PC-3 (cell line): ENCODE results near the gene FAM13A. TPM values are rescaled to one million over a fixed set of nuclear protein-coding genes. Genes with fewer than 3 reads are reported as not detected.
A peak's percentile ranks its signal among the peaks of the same experiment; 100 is the strongest.

Experiments used
- ATAC-seq: fragments of 200-7000 bp; cut with Tn5 transposase; 2 replicates; pipeline ENCODE4 v1.9.1; 2020; ENCODE audit warnings: mild to moderate bottlenecking, moderate library complexity
- BruUV-seq: library from RNA; stranded (reverse); fragments of 400-500 nt; replicated peaks from 2 replicates; lab custom pipeline; 2021; lab: Mats Ljungman, UMichigan
- CTCF ChIA-PET: fragments of 300-600 bp; sonication (Branson Sonifier 250); formaldehyde crosslinking; loops from one replicate; lab custom pipeline; 2022; ENCODE audit warnings: antibody characterized with exemption; lab: Charles Lee
- POLR2A ChIA-PET: fragments of 300-600 bp; sonication (Branson Sonifier 250); formaldehyde crosslinking; loops from one replicate; lab custom pipeline; 2022; ENCODE audit warnings: antibody characterized with exemption; ENCODE audit not compliant: unreplicated experiment; lab: Charles Lee
- DNase-seq: peaks from one replicate; pipeline ENCODE4 v3.0.0-alpha.2; 2015
- H2AFZ ChIP-seq: fragments of 300-600 bp; sonication (generic); 2 replicates; pipeline ENCODE4 v1.6.0; 2016; ENCODE audit warnings: antibody characterized with exemption, low read length
- H3F3A ChIP-seq: fragments of 300-600 bp; sonication (generic); one replicate; pipeline ENCODE4 v1.6.0; 2017; ENCODE audit warnings: antibody characterized with exemption, low read length, control low read depth, mild to moderate bottlenecking; ENCODE audit not compliant: unreplicated experiment
- H3K27ac ChIP-seq: fragments of 300-600 bp; sonication (generic); 2 replicates; pipeline ENCODE4 v1.5.1; 2016; ENCODE audit warnings: mild to moderate bottlenecking, low read length
- H3K27me3 ChIP-seq: fragments of 300-600 bp; sonication (generic); 2 replicates; pipeline ENCODE4 v1.6.1; 2016; ENCODE audit warnings: low read length, mixed read lengths
- H3K36me3 ChIP-seq: fragments of 300-600 bp; sonication (generic); 2 replicates; pipeline ENCODE4 v1.6.1; 2016; ENCODE audit warnings: low read depth, mixed run types, low read length, mixed read lengths
- H3K4me1 ChIP-seq: fragments of 300-600 bp; sonication (generic); 2 replicates; pipeline ENCODE4 v1.5.1; 2016; ENCODE audit warnings: low read length; ENCODE audit not compliant: insufficient read depth
- H3K4me2 ChIP-seq: fragments of 300-600 bp; sonication (generic); 2 replicates; pipeline ENCODE4 v1.6.0; 2016; ENCODE audit warnings: low read length
- H3K4me3 ChIP-seq: fragments of 300-600 bp; sonication (generic); 2 replicates; pipeline ENCODE4 v1.5.1; 2016; ENCODE audit warnings: mild to moderate bottlenecking, low read length, mixed read lengths
- H3K79me2 ChIP-seq: fragments of 300-600 bp; sonication (generic); 2 replicates; pipeline ENCODE4 v1.6.1; 2017; ENCODE audit warnings: low read length, mixed read lengths
- H3K9ac ChIP-seq: fragments of 300-600 bp; sonication (generic); 2 replicates; pipeline ENCODE4 v1.6.0; 2016; ENCODE audit warnings: mild to moderate bottlenecking, low read length
- H3K9me2 ChIP-seq: fragments of 300-600 bp; sonication (generic); replicated peaks from 2 replicates; pipeline ENCODE4 v1.6.1; 2016; ENCODE audit warnings: mixed run types, low read length, mixed read lengths
- H3K9me3 ChIP-seq: fragments of 300-600 bp; sonication (generic); 2 replicates; pipeline ENCODE4 v1.6.1; 2016; ENCODE audit warnings: low read length, mixed read lengths
- H4K20me1 ChIP-seq: fragments of 300-600 bp; sonication (generic); 2 replicates; pipeline ENCODE4 v1.6.1; 2016; ENCODE audit warnings: low read length, mixed read lengths
- CTCF ChIP-seq: fragments of 300-600 bp; sonication (generic); conservative IDR thresholded peaks from 2 replicates; pipeline ENCODE4 v1.5.1; 2017; ENCODE audit warnings: antibody characterized with exemption, low read depth, mild to moderate bottlenecking, low read length
- EZH2 ChIP-seq: fragments of 300-600 bp; sonication (generic); IDR thresholded peaks from one replicate; pipeline ENCODE4 v1.6.1; 2017; ENCODE audit warnings: antibody characterized with exemption, mild to moderate bottlenecking, low read length; ENCODE audit not compliant: unreplicated experiment
- EZH2phosphoT487 ChIP-seq: fragments of 300-600 bp; sonication (generic); IDR thresholded peaks from 2 replicates; pipeline ENCODE4 v1.6.1; 2018; ENCODE audit warnings: mild to moderate bottlenecking, antibody characterized with exemption, low read length, borderline replicate concordance
- intact Hi-C: fragments of 100-400 bp; cut with micrococcal nuclease; formaldehyde crosslinking; loops from 2 replicates; pipeline ENCODE4 v1.9.0; 2023
- total RNA-seq: library from RNA; depleted of rRNA; stranded (reverse); fragments of >200 nt; gene quantifications from 2 replicates; pipeline ENCODE4 v1.2.3, GENCODE V29; 2014

The FAM13A gene
- total RNA-seq, 1 experiment from 2014 or later: 8.6 TPM

GRCh38 chr4:88765729-88766128 lies 291.3 kb downstream of the FAM13A start:
- TF ChIP-seq EZH2phosphoT487: no peak
- ChIA-PET CTCF (no interaction called here), POLR2A (no interaction called here)
- no peak overlapping the region for H3K4me2 ChIP-seq
- H3K9me2 ChIP-seq: no peaks in the 10 kb centered on the region
- H3K9ac ChIP-seq: no peak overlapping the region
- no TSS peak for BruUV-seq
- H3K27me3 ChIP-seq: no peaks in the 10 kb centered on the region
- intact Hi-C loops: no loop called here
- H3K27ac ChIP-seq: no peak overlapping the region
- no peaks in the 10 kb centered on the region for H3K36me3 ChIP-seq
- H3K79me2 ChIP-seq: no peaks in the 10 kb centered on the region
- no peak overlapping the region for H3K4me3 ChIP-seq
- peaks cover 5% of the 10 kb centered on the region for H3F3A ChIP-seq
- H3K9me3 ChIP-seq: no peaks in the 10 kb centered on the region
- no peaks in the 10 kb centered on the region for H4K20me1 ChIP-seq
- H2AFZ ChIP-seq: no peak overlapping the region
- H3K4me1 ChIP-seq: peaks cover 6% of the 10 kb centered on the region
- DNase-seq (peak; percentile 78), ATAC-seq (peak; percentile 98)

- no peak for DNase-seq
Measured at GRCh38 chr4:88763075-88763474, 293.9 kb downstream of the FAM13A start.

GRCh38 chr4:88761861-88762523 lies 295.0 kb downstream of the FAM13A start:
- Histone ChIP-seq H3K4me2 (no peak overlapping the region), H3K79me2 (no peaks in the 10 kb centered on the region), H3K9me2 (no peaks in the 10 kb centered on the region), H3K27me3 (no peaks in the 10 kb centered on the region), H3K4me1 (peaks cover 14% of the 10 kb centered on the region), H3K9ac (no peak overlapping the region), H3K4me3 (no peak overlapping the region), H3F3A (peaks cover 5% of the 10 kb centered on the region), H4K20me1 (no peaks in the 10 kb centered on the region), H2AFZ (no peak overlapping the region), H3K27ac (no peak overlapping the region), H3K36me3 (no peaks in the 10 kb centered on the region), H3K9me3 (no peaks in the 10 kb centered on the region)
- BruUV-seq: no TSS peak
- DNase-seq (no peak), ATAC-seq (no peak)
- TF ChIP-seq EZH2phosphoT487 (no peak), EZH2 (no peak), CTCF (no peak)
- ChIA-PET POLR2A (no interaction called here), CTCF (no interaction called here)
- intact Hi-C loops: no loop called here

More at GRCh38 chr4:88763075-88763474, 293.9 kb downstream of the FAM13A start:
- TF ChIP-seq EZH2: no peak
- TF ChIP-seq CTCF: no peak
- TF ChIP-seq EZH2phosphoT487: no peak
- CTCF ChIA-PET: no interaction called here
- no peaks in the 10 kb centered on the region for H4K20me1 ChIP-seq
- H3K4me2 ChIP-seq: no peak overlapping the region
- intact Hi-C loops: no loop called here
- no peaks in the 10 kb centered on the region for H3K36me3 ChIP-seq
- no peak for ATAC-seq
- no TSS peak for BruUV-seq
- H3K27me3 ChIP-seq: no peaks in the 10 kb centered on the region
- no peak overlapping the region for H3K9ac ChIP-seq
- peaks cover 12% of the 10 kb centered on the region for H3K4me1 ChIP-seq
- no peak overlapping the region for H3K27ac ChIP-seq
- peaks cover 5% of the 10 kb centered on the region for H3F3A ChIP-seq
- no peaks in the 10 kb centered on the region for H3K9me2 ChIP-seq
- no peaks in the 10 kb centered on the region for H3K9me3 ChIP-seq
- no peak overlapping the region for H3K4me3 ChIP-seq
- H3K79me2 ChIP-seq: no peaks in the 10 kb centered on the region
- POLR2A ChIA-PET: no interaction called here
- H2AFZ ChIP-seq: no peak overlapping the region
